Nephron (organoid): ENCODE measurements around the gene C19orf47.
A peak's percentile ranks its signal among the peaks of the same experiment; 100 is the strongest.

Source experiments
- H3K27ac Mint-ChIP-seq, 3 experiments: 2 replicates each; pipeline ENCODE4 v1.8.0; 2020; ENCODE audit warnings: mixed read lengths in 3 of 3, mild to moderate bottlenecking in 2 of 3, moderate library complexity in 1 of 3
- H3K27me3 Mint-ChIP-seq: 2 replicates; pipeline ENCODE4 v1.8.0; 2021; ENCODE audit warnings: low read depth, mild to moderate bottlenecking, moderate library complexity, mixed read lengths
- H3K36me3 Mint-ChIP-seq: 2 replicates; pipeline ENCODE4 v1.8.0; 2020; ENCODE audit warnings: low read depth, mixed read lengths
- H3K4me1 Mint-ChIP-seq: 2 replicates; pipeline ENCODE4 v1.8.0; 2020; ENCODE audit warnings: mixed read lengths
- H3K4me3 Mint-ChIP-seq, 3 experiments: 2 replicates each; pipeline ENCODE4 v1.8.0; 2020; ENCODE audit warnings: mild to moderate bottlenecking in 3 of 3, mixed read lengths in 3 of 3, moderate library complexity in 2 of 3
- H3K9me3 Mint-ChIP-seq: 2 replicates; pipeline ENCODE4 v1.8.0; 2020; ENCODE audit warnings: mixed read lengths
- TF ChIP-seq, protein P1 (sequence below), 3 experiments: fragments of 200-600 bp; sonication (generic); IDR thresholded peaks; one replicate each; pipeline ENCODE4 v1.5.0; 2021; ENCODE audit warnings: antibody characterized with exemption in 3 of 3; ENCODE audit not compliant: unreplicated experiment in 3 of 3

C19orf47 gene, protein sequence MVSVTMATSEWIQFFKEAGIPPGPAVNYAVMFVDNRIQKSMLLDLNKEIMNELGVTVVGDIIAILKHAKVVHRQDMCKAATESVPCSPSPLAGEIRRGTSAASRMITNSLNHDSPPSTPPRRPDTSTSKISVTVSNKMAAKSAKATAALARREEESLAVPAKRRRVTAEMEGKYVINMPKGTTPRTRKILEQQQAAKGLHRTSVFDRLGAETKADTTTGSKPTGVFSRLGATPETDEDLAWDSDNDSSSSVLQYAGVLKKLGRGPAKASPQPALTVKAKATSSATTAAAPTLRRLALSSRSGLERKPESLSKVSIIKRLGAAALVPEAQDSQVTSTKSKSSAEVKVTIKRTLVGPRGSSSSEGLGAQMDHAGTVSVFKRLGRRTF

DNA sequence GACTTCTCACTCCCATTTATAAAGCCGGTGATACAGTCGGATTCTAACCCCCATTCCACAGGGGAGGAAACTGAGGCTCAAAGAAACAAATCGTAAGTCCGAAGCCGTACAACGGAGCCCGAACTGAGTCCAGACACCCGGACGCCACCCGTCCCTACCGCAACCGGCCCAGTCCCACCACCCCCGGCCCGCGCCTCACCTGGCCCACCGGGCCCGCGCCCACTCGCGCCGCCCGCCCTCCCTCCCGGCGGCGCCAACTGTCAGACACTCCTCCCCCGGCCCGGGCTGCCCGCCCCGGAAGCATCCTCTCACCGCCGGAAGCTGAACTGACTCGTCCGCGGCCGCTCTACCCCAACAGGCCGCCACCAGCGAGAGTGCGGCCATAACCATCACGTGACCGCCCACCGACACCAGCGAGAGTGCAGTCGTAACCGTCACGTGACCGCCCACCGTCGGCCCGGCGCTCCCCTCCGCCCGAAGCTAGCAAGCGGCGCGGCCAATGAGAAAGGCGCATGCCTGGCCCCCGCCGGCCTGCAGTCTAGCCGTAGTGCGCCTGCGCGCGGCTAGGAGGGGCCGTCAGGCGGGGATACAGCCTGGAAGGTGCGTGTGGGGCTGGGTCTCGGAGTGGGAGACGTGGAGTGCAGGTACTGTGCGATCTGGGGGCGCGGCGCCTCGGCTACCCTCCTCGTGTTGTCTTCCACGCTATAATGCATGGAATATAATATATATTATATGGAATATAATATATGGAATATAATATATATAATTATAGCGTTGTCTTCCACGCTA, at the start of gene C19orf47, which contains the start of gene PLD3:
Gene C19orf47, minus strand, starts transcription at position 273 of the 789 bp plus-strand sequence. CDS start 6,540 bp downstream, outside the sequence.
Gene PLD3, plus strand, starts transcription at position 571 of the 789 bp plus-strand sequence. CDS start 17,789 bp downstream, outside the sequence.
- TF ChIP-seq, protein P1, sequence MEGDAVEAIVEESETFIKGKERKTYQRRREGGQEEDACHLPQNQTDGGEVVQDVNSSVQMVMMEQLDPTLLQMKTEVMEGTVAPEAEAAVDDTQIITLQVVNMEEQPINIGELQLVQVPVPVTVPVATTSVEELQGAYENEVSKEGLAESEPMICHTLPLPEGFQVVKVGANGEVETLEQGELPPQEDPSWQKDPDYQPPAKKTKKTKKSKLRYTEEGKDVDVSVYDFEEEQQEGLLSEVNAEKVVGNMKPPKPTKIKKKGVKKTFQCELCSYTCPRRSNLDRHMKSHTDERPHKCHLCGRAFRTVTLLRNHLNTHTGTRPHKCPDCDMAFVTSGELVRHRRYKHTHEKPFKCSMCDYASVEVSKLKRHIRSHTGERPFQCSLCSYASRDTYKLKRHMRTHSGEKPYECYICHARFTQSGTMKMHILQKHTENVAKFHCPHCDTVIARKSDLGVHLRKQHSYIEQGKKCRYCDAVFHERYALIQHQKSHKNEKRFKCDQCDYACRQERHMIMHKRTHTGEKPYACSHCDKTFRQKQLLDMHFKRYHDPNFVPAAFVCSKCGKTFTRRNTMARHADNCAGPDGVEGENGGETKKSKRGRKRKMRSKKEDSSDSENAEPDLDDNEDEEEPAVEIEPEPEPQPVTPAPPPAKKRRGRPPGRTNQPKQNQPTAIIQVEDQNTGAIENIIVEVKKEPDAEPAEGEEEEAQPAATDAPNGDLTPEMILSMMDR (IDR thresholded peaks at IDR 0.05; ENCODE audit: unreplicated experiment in 3 of 3), result no peak
- Mint-ChIP-seq H3K9me3 (no peaks in the 10 kb centered on the region), H3K4me3 (peak within 1 kb of the TSS; percentile 93 to 96 (median 94)), H3K27me3 (no peaks in the 10 kb centered on the region), H3K36me3 (peaks cover 3% of the 10 kb centered on the region), H3K4me1 (peaks cover 32% of the 10 kb centered on the region), H3K27ac (peak within 1 kb of the TSS; percentile 31 to 87 (median 76))

DNA sequence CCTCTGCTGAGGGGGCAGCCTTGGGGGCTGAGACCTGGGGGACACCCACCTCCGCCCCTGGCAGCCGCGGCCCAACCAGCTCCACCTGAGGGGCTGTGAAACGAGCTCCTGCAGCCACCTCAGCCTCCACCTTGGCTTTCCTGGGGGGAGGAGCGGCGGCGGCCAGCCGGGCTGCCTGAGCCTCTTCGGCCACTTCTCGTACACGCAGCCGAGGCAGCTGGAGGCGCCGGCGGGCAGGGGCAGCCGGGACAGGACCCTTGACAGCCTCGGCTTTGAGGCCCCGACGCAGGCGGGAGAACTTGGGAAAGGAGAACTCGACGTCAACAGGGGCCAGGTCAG, 49.3 kb upstream of the C19orf47 start:
- peaks cover 5% of the 10 kb centered on the region for H3K27me3 Mint-ChIP-seq

DNA sequence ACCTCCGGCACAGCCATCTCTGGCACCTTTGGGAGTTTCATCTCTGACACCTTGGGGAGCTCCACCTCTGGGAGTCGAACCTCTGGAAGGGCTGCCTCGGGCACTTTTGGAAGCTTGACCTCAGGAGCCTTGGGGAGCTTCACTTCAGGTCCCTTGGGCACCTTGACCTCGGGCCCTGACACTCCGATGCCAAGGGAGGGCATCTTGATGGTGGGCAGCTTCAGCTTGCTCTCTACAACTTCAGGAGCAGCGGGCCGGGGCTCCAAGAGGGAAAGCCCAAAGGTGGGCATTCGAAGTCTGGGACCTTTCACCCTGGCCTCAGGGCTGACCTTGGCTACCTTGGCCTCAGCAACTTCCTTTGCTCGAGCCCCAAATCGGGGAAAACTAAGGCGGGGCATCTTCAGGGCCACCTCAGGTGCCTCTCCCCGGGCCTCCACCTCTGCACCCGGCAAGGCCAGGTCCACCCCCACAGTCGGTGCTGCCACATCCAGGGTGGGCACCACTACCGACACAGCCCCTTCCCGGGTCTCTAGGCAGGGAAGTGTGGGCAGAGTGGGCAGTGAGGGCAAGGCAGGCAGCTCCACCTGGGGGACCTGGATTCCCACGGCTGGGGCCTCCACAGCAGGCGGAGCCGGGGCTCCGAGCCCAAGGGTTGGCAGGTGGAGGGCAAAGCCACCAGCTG, 48.8 kb upstream of the C19orf47 start:
- TF ChIP-seq, protein P1 (IDR thresholded peaks at IDR 0.05; ENCODE audit: unreplicated experiment in 3 of 3), result no peak
- no peak overlapping the region for H3K4me3 Mint-ChIP-seq
- H3K27ac Mint-ChIP-seq, result no peak overlapping the region
- peaks cover 19% of the 10 kb centered on the region for H3K4me1 Mint-ChIP-seq
- H3K27me3 Mint-ChIP-seq, result peaks cover 5% of the 10 kb centered on the region
- peaks cover 10% of the 10 kb centered on the region for H3K36me3 Mint-ChIP-seq
- no peaks in the 10 kb centered on the region for H3K9me3 Mint-ChIP-seq

More for the DNA sequence above, 49.3 kb upstream of the C19orf47 start:
- Mint-ChIP-seq H3K4me1 (peaks cover 19% of the 10 kb centered on the region), H3K36me3 (peaks cover 10% of the 10 kb centered on the region), H3K9me3 (no peaks in the 10 kb centered on the region), H3K27ac (no peak overlapping the region), H3K4me3 (no peak overlapping the region)
- TF ChIP-seq, protein P1 (IDR thresholded peaks at IDR 0.05; ENCODE audit: unreplicated experiment in 3 of 3), result no peak

DNA sequence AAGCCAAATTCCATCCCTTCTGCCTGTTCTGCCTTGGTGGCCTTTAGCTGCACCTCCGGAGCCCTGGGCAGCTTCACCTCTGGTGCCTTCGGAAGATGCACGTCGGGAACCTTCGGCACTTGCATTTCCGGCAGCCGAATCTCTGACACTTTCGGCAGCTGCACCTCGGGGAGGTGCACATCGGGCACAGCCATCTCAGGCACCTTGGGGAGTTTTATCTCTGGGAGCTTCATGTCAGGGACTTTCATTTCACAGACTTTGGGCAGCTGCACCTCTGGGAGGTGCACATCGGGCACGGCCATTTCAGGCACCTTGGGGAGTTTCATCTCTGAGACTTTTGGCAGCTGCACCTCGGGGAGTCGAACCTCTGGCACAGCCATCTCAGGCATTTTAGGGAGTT, 47.8 kb upstream of the C19orf47 start:
- TF ChIP-seq, protein P1 (IDR thresholded peaks at IDR 0.05; ENCODE audit: unreplicated experiment in 3 of 3), result no peak
- no peaks in the 10 kb centered on the region for H3K9me3 Mint-ChIP-seq
- H3K27me3 Mint-ChIP-seq, result peaks cover 5% of the 10 kb centered on the region
- H3K27ac Mint-ChIP-seq, result no peak overlapping the region
- no peak overlapping the region for H3K4me3 Mint-ChIP-seq
- peaks cover 10% of the 10 kb centered on the region for H3K36me3 Mint-ChIP-seq
- peaks cover 12% of the 10 kb centered on the region for H3K4me1 Mint-ChIP-seq

DNA sequence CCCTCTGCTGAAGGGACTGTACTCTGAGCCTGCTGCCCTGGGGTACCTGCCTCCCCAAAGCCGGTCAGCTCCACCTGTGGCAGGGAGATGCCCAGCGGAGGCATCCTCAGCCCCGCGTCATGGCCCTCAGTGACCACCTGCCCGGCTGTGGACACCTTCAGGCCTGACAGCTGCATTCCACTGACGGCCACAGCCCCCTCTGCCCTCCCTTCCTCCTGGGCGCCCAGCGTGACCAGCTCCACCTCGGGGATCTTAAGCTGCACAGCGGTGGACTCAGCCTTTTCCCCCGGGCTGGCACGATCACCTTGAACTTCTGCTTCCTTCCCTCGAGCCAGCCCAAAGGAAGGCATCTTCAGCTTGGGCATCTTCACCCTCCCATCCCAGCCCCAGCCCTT, 46.6 kb upstream of the C19orf47 start:
- TF ChIP-seq, protein P1 (IDR thresholded peaks at IDR 0.05; ENCODE audit: unreplicated experiment in 3 of 3), result no peak
- peaks cover 8% of the 10 kb centered on the region for H3K4me1 Mint-ChIP-seq
- peaks cover 5% of the 10 kb centered on the region for H3K27me3 Mint-ChIP-seq
- H3K4me3 Mint-ChIP-seq, result no peak overlapping the region
- peaks cover 7% of the 10 kb centered on the region for H3K36me3 Mint-ChIP-seq
- no peak overlapping the region for H3K27ac Mint-ChIP-seq
- H3K9me3 Mint-ChIP-seq, result no peaks in the 10 kb centered on the region
